IMR-90 (cell line): Measurements from ENCODE around the gene CDCA7.

Experiments used
- CEBPB ChIP-seq: IDR thresholded peaks from 2 replicates; pipeline ENCODE4 v1.6.1; 2012; ENCODE audit warnings: low read depth, low read length, improper control_type of control experiment
- CHD1 ChIP-seq: IDR thresholded peaks from 2 replicates; pipeline ENCODE4 v1.6.1; 2012; ENCODE audit warnings: low read depth, low read length, improper control_type of control experiment
- FOS ChIP-seq: fragments of 150-350 bp; IDR thresholded peaks from 2 replicates; pipeline ENCODE4 v1.6.1; 2016; ENCODE audit warnings: low read depth, low read length
- MXI1 ChIP-seq: IDR thresholded peaks from 2 replicates; pipeline ENCODE4 v1.6.1; 2012; ENCODE audit warnings: low read depth, mild to moderate bottlenecking, low read length, moderate library complexity, borderline replicate concordance
- POLR2A ChIP-seq: IDR thresholded peaks from 2 replicates; pipeline ENCODE4 v1.6.1; 2012; ENCODE audit warnings: mild to moderate bottlenecking, low read depth, low read length
- RFX5 ChIP-seq: IDR thresholded peaks from 2 replicates; pipeline ENCODE4 v1.8.0; 2012; ENCODE audit warnings: low read depth, mild to moderate bottlenecking, low read length, moderate library complexity
- SMC3 ChIP-seq: fragments of 150-350 bp; IDR thresholded peaks from 2 replicates; pipeline ENCODE4 v1.6.1; 2016; ENCODE audit warnings: low read depth, mild to moderate bottlenecking, antibody characterized with exemption, low read length, moderate library complexity
- TF ChIP-seq, protein P1 (sequence below): conservative IDR thresholded peaks from 2 replicates; pipeline ENCODE4 v1.5.1; 2012; ENCODE audit warnings: mild to moderate bottlenecking, low read depth, low read length, improper control_type of control experiment
- TF ChIP-seq, protein P2 (sequence below): fragments of 150-350 bp; IDR thresholded peaks from 2 replicates; pipeline ENCODE4 v1.6.1; 2017; ENCODE audit warnings: mild to moderate bottlenecking, antibody characterized with exemption, low read length, low read depth

DNA sequence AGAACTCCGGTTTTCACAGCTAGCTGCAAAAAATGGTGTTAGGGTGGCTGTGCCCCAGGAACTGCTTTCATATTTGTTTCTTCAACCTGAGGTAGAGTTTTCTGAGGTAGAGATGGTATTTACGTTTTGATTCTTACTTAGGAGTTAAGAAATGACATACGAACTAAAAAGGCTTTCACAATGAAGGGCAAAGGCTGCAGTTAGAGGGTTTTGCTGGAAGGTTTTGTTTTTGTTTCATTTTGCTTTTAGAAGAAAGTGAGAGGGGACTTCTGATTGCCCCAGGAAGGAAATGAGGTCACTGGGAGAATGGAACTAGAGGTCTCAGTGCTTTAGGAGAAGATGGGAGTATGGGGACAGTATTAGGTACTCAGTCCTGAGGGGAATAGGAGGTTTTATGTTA is 15.5 kb downstream of the CDCA7 start:
- TF ChIP-seq POLR2A: no peak
- TF ChIP-seq, protein P1, sequence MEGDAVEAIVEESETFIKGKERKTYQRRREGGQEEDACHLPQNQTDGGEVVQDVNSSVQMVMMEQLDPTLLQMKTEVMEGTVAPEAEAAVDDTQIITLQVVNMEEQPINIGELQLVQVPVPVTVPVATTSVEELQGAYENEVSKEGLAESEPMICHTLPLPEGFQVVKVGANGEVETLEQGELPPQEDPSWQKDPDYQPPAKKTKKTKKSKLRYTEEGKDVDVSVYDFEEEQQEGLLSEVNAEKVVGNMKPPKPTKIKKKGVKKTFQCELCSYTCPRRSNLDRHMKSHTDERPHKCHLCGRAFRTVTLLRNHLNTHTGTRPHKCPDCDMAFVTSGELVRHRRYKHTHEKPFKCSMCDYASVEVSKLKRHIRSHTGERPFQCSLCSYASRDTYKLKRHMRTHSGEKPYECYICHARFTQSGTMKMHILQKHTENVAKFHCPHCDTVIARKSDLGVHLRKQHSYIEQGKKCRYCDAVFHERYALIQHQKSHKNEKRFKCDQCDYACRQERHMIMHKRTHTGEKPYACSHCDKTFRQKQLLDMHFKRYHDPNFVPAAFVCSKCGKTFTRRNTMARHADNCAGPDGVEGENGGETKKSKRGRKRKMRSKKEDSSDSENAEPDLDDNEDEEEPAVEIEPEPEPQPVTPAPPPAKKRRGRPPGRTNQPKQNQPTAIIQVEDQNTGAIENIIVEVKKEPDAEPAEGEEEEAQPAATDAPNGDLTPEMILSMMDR: no peak
- TF ChIP-seq CHD1: no peak
- no peak for TF ChIP-seq FOS
- TF ChIP-seq RFX5: no peak
- no peak for TF ChIP-seq SMC3
- no peak for TF ChIP-seq MXI1
- TF ChIP-seq, protein P2, sequence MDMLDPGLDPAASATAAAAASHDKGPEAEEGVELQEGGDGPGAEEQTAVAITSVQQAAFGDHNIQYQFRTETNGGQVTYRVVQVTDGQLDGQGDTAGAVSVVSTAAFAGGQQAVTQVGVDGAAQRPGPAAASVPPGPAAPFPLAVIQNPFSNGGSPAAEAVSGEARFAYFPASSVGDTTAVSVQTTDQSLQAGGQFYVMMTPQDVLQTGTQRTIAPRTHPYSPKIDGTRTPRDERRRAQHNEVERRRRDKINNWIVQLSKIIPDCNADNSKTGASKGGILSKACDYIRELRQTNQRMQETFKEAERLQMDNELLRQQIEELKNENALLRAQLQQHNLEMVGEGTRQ: no peak
- no peak for TF ChIP-seq CEBPB
